GM21717 (cell line): ENCODE results near the gene STXBP6.
"Not testable (repeated sequence)": the region's sequence is repeated elsewhere in the genome, so short reads cannot be mapped to it uniquely, and the experiment has no call there.

Experiments used
- ATAC-seq: cut with Tn5 transposase; IDR thresholded peaks from one replicate; pipeline ENCODE4 v1.9.1; 2021; ENCODE audit warnings: mild to moderate bottlenecking, moderate library complexity; ENCODE audit not compliant: unreplicated experiment

STXBP6 gene

DNA sequence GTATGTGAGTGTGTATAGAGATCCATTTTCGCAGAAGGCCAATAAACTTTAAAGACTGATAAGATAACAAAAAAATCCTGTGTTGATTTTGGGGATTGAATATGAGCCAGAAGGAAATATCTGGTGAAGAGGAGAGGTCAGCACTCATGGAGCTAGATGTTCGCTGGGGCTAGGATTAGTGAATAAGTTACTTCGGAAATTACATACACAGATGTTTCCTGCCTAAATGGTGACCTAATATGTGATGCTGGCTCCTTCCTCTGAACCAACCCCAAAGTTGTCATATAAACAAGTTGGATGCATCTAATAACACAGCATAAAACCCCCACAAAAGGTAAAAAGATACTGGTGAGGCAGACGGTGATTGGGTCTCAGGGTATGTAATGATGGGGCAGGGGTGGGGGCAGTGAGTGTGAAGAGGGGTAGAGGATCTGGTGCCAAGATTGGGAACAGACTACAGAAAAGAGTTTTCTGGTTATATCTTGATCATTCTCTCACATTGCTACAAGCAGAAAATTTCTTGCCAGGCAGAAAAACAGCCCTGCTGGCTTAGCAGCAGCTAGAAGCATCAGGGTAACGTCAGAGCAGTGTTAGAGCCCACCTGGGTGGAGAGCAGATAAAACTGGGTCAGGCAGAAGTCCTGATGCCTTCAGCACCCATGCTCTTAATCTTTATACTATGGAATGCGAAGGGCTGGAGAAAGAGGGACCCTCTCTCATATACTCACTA lies 275.6 kb downstream of the STXBP6 start:
- no peak for ATAC-seq

DNA sequence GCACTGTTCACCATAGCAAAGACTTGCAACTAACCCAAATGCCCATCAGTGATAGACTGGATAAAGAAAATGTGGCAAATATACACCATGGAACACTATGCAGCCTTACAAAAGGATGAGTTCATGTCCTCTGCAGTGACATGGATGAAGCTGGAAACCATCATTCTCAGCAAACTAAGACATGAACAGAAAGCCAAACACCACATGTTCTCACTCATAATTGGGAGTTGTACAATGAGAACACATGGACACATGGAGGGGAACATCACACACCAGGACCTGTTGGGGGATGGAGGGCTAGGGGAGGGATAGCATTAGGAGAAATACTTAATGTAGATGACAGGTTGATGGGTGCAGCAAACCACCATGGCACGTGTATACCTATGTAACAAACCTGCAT lies 276.4 kb downstream of the STXBP6 start:
- ATAC-seq = not testable (repeated sequence)

DNA sequence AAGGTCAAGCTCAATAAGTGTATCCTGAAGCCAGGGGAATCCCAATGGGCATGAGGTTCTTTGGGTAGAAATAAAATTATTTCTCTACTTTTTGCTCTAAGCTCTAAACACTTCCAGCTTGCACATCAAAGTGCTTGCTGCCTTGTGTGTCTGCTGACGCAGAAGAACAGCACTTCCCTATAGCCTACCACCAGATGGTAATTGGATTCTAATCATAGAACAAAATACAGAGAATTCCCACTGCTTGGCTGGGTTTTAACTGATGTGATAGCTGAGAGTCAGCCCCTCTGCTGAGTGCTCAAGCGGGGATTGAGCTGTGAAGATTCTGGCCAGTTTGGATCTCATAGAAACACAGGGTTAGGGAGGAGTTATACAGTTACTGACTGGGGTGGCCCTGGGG lies 283.5 kb downstream of the STXBP6 start:
- no peak for ATAC-seq

DNA sequence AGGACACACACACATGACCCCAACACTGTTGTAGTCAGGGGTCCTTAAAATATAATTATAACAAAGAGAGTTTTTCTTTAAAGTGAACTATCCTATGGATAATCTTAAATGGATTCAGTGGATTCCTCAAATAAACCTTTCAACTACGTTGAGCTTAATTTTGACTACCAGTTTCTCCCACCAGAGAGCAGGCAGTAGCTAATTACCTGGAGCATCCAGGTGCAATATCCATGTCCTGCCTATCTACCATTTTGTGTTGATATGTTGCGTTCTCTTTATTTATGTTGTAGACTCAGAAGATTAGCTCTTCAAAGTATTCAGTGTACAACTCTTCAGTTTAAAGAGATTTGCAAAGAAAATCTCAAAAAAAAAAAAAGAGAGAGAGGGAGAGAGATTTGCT lies 288.8 kb downstream of the STXBP6 start:
- ATAC-seq = no peak
